Sigmoid colon (tissue), 7 donors: ENCODE data around the gene CDC25B. TPM values are rescaled to one million over a fixed set of nuclear protein-coding genes. Genes with fewer than 3 reads are reported as not detected.

Source experiments
- DNase-seq: peaks from one replicate; pipeline ENCODE4 v3.0.0-alpha.2; 2019
- H3K27ac ChIP-seq, 4 donors: fragments of 200-600 bp; sonication (generic); one replicate each; pipeline ENCODE4 v1.5.1; 2016 to 2019; ENCODE audit warnings: mild to moderate bottlenecking in 1 of 4
- H3K27me3 ChIP-seq, 3 donors: fragments of 200-600 bp; sonication (generic); one replicate each; pipeline ENCODE4 v1.5.1; 2019; ENCODE audit warnings: mild to moderate bottlenecking in 1 of 3
- H3K36me3 ChIP-seq, 4 donors: fragments of 200-600 bp; sonication (generic); one replicate each; pipeline ENCODE4 v1.5.1; 2016 to 2019
- H3K4me1 ChIP-seq, 4 donors: fragments of 200-600 bp; sonication (generic); one replicate each; pipeline ENCODE4 v1.5.1; 2017 to 2019
- H3K4me3 ChIP-seq, 4 donors: fragments of 200-600 bp; sonication (generic); one replicate each; pipeline ENCODE4 v1.5.1; 2017 to 2019; ENCODE audit warnings: mild to moderate bottlenecking in 2 of 4, moderate library complexity in 1 of 4
- H3K9me3 ChIP-seq, 4 donors: fragments of 200-600 bp in 3 of 4; sonication (generic) in 3 of 4; one replicate each; pipeline versions ENCODE4 v1.5.1 to v1.6.1; 2013 to 2019
- CTCF ChIP-seq, 4 experiments: fragments of 450-650 bp in 3 of 4; fragments of 200-600 bp in 1 of 4; IDR thresholded peaks; one replicate each; pipeline ENCODE4 v1.5.1; 2016 to 2019; ENCODE audit warnings: antibody characterized with exemption in 4 of 4, mild to moderate bottlenecking in 3 of 4, moderate library complexity in 2 of 4
- EP300 ChIP-seq, 4 donors: sonication (generic); formaldehyde crosslinking; IDR thresholded peaks; one replicate each; pipeline ENCODE4 v1.6.1; 2017; ENCODE audit warnings: antibody characterized with exemption in 4 of 4
- POLR2A ChIP-seq, 2 donors: fragments of 450-650 bp; IDR thresholded peaks; one replicate each; pipeline ENCODE4 v1.6.1; 2016; ENCODE audit warnings: antibody characterized with exemption in 2 of 2, mild to moderate bottlenecking in 2 of 2, moderate library complexity in 2 of 2
- POLR2AphosphoS5 ChIP-seq, 4 donors: sonication (generic); formaldehyde crosslinking; IDR thresholded peaks; one replicate each; pipeline ENCODE4 v1.6.1; 2017; ENCODE audit warnings: antibody characterized with exemption in 4 of 4
- WGBS, 2 donors: extraction: QIAGEN DNeasy Blood & Tissue Kit; methylation state at CpG; one replicate each; pipeline ENCODE4 v1.1.7; 2013; 5-methylcytosine and 5-hydroxymethylcytosine counted together
- intact Hi-C: fragments of 100-400 bp; cut with DNase I; formaldehyde crosslinking; loops from one replicate; pipeline ENCODE4 v1.15.1; 2023
- polyA plus RNA-seq, 3 donors: library from polyadenylated mRNA; stranded (reverse); fragments of 200-250 nt; gene quantifications; one replicate each; pipeline ENCODE4 v1.2.3, GENCODE V29; 2013
- total RNA-seq, 4 donors: library from RNA; depleted of rRNA; stranded (reverse); fragments of >200 nt; gene quantifications; one replicate each; pipeline ENCODE4 v1.1.0, GENCODE V29; 2016
- donor health status: healthy with polysubstance abuse.
- donor health status: Bipolar disorder and iron deficiency.
- donor health status: healthy.

CDC25B gene
- total and polyA plus RNA-seq, 7 donors: 12.5 to 65.8 (median 21.8) TPM

- TF ChIP-seq POLR2AphosphoS5 (IDR thresholded peaks at IDR 0.05) (no peak), CTCF (IDR thresholded peaks at IDR 0.05) (no peak), POLR2A (IDR thresholded peaks at IDR 0.05) (no peak), EP300 (IDR thresholded peaks at IDR 0.05) (no peak)
- Histone ChIP-seq H3K9me3 (no peaks in the 10 kb centered on the region), H3K4me3 (no peak overlapping the region), H3K27ac (no peak overlapping the region), H3K4me1 (peaks cover 0 to 62% (median 48%) of the 10 kb centered on the region in 4 donors), H3K27me3 (no peaks in the 10 kb centered on the region), H3K36me3 (peaks cover 0 to 7% (median 0%) of the 10 kb centered on the region in 4 donors)
- no peak for DNase-seq
- WGBS, 2 donors: 41 to 65% methylated on average over 2 of the region's 2 CpGs
- intact Hi-C loops: loop anchor here (5.0 to 10.0 kb wide), 2 partner anchors 66 to 232 kb away; partner anchors contain the start of gene RNF24
Measured at GRCh38 chr20:3783068-3783489, 13.0 kb upstream of the CDC25B start.

DNA sequence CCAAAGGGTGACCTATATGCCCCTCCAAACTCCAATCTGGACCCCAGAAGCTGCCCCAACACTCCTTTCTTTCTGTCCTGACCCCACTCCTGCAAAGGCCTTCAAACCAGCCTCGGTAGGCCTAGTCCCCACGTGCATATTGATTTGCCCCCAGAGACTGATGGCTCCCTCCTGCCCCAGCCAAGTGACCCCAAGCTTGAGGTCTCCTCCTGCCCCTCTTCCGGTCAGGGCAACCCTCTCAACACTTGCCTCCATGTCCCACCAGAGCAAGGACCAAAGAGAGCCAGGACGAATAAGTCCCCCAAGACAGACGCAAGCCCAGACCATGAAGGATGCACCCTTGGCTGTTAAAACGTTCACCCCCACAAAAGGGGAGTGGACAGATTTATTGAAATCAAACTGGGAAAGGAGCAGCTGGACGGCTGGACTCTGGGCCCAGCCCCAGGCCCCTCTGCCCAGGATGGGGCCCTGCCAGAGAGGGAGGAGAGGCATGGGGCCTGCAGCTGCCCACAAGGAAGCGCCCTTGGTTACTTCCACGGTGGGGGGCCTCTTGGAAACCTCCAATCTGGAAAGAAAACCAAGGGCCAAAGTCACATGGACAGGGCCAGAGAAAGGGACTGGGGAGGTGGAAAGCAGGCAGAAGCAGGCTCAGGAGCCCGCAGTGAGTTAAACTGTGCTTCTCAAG, 12.5 kb upstream of the CDC25B start:
- intact Hi-C loops: loop anchor here (5.0 to 10.0 kb wide), 2 partner anchors 66 to 231 kb away; partner anchors contain the start of gene RNF24

DNA sequence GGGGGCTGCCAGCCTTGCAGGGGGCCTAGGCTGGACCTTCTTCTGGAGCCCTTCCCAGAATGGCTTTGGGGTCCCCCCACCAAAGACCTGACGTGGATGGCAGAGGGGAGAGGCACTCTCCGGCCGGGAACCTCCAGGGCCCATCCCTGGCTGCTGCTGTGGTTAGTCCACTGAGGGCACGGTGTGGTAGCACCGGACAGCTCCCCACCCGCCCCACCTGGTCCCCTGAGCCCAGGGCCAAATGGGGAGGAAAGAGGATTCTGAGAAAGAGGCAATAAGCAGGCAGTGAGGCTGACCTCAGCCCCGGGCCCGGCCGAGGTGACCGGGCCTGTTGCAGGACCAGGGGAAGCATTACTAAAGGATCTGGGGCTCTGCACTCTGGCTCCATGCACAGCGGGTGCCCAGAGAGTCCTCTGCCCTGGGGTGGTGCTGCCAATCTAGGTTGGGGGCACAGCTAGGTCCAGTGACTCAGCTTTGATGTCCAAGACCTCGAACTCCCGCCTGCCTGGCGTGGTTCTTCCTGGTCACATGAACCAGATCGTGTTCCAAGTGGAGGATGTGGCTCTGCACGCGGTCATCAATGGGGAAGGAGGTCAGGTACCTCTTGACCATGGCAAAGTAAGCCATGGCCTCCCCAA, 11.8 kb upstream of the CDC25B start:
- Histone ChIP-seq H3K4me1 (peaks cover 0 to 53% (median 43%) of the 10 kb centered on the region in 4 donors), H3K27ac (peak overlapping the region in 3 of 4 donors; percentile 5 to 87 (median 22)), H3K4me3 (peak overlapping the region in 2 of 4 donors; percentile 66 to 70), H3K36me3 (peaks cover 0 to 7% (median 0%) of the 10 kb centered on the region in 4 donors), H3K9me3 (no peaks in the 10 kb centered on the region), H3K27me3 (no peaks in the 10 kb centered on the region)
- intact Hi-C loops: loop anchor here (5.0 to 10.0 kb wide), 2 partner anchors 67 to 230 kb away; partner anchors contain the start of gene RNF24
- no peak for DNase-seq
- no peak for TF ChIP-seq CTCF (IDR thresholded peaks at IDR 0.05)
- TF ChIP-seq POLR2A (IDR thresholded peaks at IDR 0.05): no peak
- TF ChIP-seq POLR2AphosphoS5 (IDR thresholded peaks at IDR 0.05): no peak
- TF ChIP-seq EP300 (IDR thresholded peaks at IDR 0.05): no peak
- 84 to 87% methylated on average over 17 of the region's 17 CpGs for WGBS, 2 donors

More for the DNA sequence above, 12.5 kb upstream of the CDC25B start:
- no peaks in the 10 kb centered on the region for H3K27me3 ChIP-seq
- H3K4me3 ChIP-seq: no peak overlapping the region
- WGBS, 2 donors: 78 to 81% methylated on average over 10 of the region's 10 CpGs
- no peak for DNase-seq
- H3K36me3 ChIP-seq: peaks cover 0 to 7% (median 0%) of the 10 kb centered on the region in 4 donors
- peak overlapping the region in 3 of 4 donors; percentile 5 to 87 (median 22) for H3K27ac ChIP-seq
- no peaks in the 10 kb centered on the region for H3K9me3 ChIP-seq
- TF ChIP-seq CTCF (IDR thresholded peaks at IDR 0.05): no peak
- TF ChIP-seq POLR2AphosphoS5 (IDR thresholded peaks at IDR 0.05): no peak
- TF ChIP-seq POLR2A (IDR thresholded peaks at IDR 0.05): no peak
- no peak for TF ChIP-seq EP300 (IDR thresholded peaks at IDR 0.05)
- H3K4me1 ChIP-seq: peaks cover 0 to 56% (median 43%) of the 10 kb centered on the region in 4 donors

GRCh38 chr20:3784863-3785239, 11.3 kb upstream of the CDC25B start:
- 88 to 91% methylated on average over 6 of the region's 6 CpGs for WGBS, 2 donors
- peak overlapping the region; percentile 65 to 73 (median 68) for H3K4me3 ChIP-seq

More at GRCh38 chr20:3784863-3785239, 11.3 kb upstream of the CDC25B start:
- Histone ChIP-seq H3K27ac (peak overlapping the region; percentile 22 to 92 (median 86)), H3K36me3 (peaks cover 0 to 7% (median 0%) of the 10 kb centered on the region in 4 donors), H3K27me3 (no peaks in the 10 kb centered on the region), H3K9me3 (no peaks in the 10 kb centered on the region), H3K4me1 (peaks cover 0 to 53% (median 43%) of the 10 kb centered on the region in 4 donors)
- no peak for DNase-seq
- TF ChIP-seq POLR2AphosphoS5 (IDR thresholded peaks at IDR 0.05): no peak
- no peak for TF ChIP-seq EP300 (IDR thresholded peaks at IDR 0.05)
- TF ChIP-seq POLR2A (IDR thresholded peaks at IDR 0.05): no peak
- TF ChIP-seq CTCF (IDR thresholded peaks at IDR 0.05): no peak
- intact Hi-C loops: loop anchor here (5.0 to 10.0 kb wide), 2 partner anchors 68 to 230 kb away; partner anchors contain the start of gene RNF24
